ENCODE results near the gene NDRG4. TPM values are rescaled to one million over a fixed set of nuclear protein-coding genes. Genes with fewer than 3 reads are reported as not detected.

NDRG4 gene
- total and polyA plus RNA-seq, 8 donors: 1.9 to 48.7 (median 12.0) TPM

DNA sequence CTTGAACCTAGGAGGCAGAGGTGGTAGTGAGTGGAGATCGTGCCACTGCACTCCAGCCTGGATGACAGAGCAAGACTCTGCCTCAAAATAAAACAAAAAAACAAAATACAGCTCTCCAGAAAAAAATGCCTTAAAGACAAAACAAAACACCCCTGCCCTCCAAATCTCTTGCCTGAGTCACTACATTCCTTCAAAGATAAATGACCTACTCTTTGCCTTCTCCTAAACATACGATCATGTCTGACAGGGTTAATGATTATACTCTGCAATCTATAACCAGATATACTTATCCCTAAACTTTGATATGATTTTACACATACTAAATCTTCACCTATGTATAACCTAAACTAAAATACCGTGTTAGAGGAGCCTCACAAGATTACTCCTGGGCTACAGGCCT, 13.9 kb downstream of the NDRG4 start:
- Histone ChIP-seq H3K27ac (no peak overlapping the region), H3K9me3 (no peaks in the 10 kb centered on the region), H3K36me3 (peaks cover 12 to 23% (median 22%) of the 10 kb centered on the region in 4 donors), H3K4me3 (no peak overlapping the region), H3K4me1 (peaks cover 8 to 34% (median 29%) of the 10 kb centered on the region in 4 donors), H3K27me3 (peaks cover 0 to 3% (median 0%) of the 10 kb centered on the region in 3 donors)
- 49 to 75% (median 64%) methylated on average over 3 of the region's 3 CpGs for WGBS, 5 donors
- no peak for DNase-seq
- TF ChIP-seq, protein P1, sequence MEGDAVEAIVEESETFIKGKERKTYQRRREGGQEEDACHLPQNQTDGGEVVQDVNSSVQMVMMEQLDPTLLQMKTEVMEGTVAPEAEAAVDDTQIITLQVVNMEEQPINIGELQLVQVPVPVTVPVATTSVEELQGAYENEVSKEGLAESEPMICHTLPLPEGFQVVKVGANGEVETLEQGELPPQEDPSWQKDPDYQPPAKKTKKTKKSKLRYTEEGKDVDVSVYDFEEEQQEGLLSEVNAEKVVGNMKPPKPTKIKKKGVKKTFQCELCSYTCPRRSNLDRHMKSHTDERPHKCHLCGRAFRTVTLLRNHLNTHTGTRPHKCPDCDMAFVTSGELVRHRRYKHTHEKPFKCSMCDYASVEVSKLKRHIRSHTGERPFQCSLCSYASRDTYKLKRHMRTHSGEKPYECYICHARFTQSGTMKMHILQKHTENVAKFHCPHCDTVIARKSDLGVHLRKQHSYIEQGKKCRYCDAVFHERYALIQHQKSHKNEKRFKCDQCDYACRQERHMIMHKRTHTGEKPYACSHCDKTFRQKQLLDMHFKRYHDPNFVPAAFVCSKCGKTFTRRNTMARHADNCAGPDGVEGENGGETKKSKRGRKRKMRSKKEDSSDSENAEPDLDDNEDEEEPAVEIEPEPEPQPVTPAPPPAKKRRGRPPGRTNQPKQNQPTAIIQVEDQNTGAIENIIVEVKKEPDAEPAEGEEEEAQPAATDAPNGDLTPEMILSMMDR (IDR thresholded peaks at IDR 0.05): no peak
- TF ChIP-seq POLR2A (IDR thresholded peaks at IDR 0.05): no peak
- TF ChIP-seq EP300 (IDR thresholded peaks at IDR 0.05): no peak
- TF ChIP-seq POLR2AphosphoS5 (IDR thresholded peaks at IDR 0.05): no peak
- intact Hi-C loops (cut with DNase I; ENCODE audit: low total_unique reads): loop anchor here (10.0 kb wide), 1 partner anchor 151 kb away; no protein-coding TSS in a partner anchor

DNA sequence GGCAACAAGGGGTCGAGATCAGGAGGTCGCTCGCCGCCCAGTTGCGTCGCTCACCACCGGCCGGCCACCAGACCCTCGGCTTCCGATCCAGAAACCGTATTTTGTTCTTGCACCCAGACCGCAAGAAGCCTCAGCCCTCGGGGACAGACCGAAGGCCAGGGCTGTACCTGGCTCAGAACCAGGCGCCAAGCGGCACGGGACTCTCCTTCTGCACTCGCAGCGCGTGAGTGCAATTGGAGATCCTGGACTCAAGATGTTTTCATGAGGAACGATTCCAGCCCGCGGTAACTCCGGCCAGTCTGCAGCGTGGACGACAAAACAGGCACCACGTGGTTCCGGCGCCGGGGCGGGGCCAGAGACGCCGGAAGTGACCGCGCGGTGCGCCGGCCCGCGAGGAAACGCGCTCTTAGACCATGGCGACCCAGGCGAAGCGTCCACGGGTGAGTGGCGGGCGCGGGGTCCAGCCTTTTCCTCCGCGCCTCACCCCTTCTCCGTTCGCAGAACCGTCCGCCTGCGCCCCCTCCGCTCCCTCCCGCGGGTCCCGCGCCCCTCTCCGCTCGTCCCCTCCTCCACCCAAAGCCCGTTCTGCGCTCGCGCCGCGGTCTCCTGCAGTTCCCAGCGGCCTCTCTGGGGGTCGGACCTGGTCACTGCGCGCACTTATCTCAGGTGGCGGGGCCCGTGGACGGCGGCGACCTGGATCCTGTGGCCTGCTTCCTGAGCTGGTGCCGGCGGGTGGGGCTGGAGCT, 15.4 kb downstream of the NDRG4 start, which contains the start of gene SETD6:
SETD6 (plus strand) TSS at position 393 of the 746 bp plus-strand sequence; CDS start at position 414, 21 bp downstream.
- no peaks in the 10 kb centered on the region for H3K27me3 ChIP-seq
- TF ChIP-seq, protein P1 (IDR thresholded peaks at IDR 0.05): peak in 2 of 7 experiments; percentile 20 to 36
- TF ChIP-seq POLR2AphosphoS5 (IDR thresholded peaks at IDR 0.05) (peak; percentile 34 to 76 (median 67)), EP300 (IDR thresholded peaks at IDR 0.05) (no peak), POLR2A (IDR thresholded peaks at IDR 0.05) (no peak)
- DNase-seq: peak; percentile 89 to 96
- peak within 1 kb of the TSS; percentile 90 to 97 (median 93) for H3K4me3 ChIP-seq
- peak within 1 kb of the TSS; percentile 85 to 89 (median 88) for H3K27ac ChIP-seq
- intact Hi-C loops (cut with DNase I; ENCODE audit: low total_unique reads): loop anchor here (10.0 kb wide), 1 partner anchor 150 kb away; no protein-coding TSS in a partner anchor
- H3K9me3 ChIP-seq: no peaks in the 10 kb centered on the region
- H3K36me3 ChIP-seq: peaks cover 25 to 37% (median 36%) of the 10 kb centered on the region in 4 donors
- peaks cover 8 to 34% (median 29%) of the 10 kb centered on the region in 4 donors for H3K4me1 ChIP-seq
- 0 to 1% (median 1%) methylated on average over 62 to 80 of the region's 80 CpGs; no CpG with 5 or more reads in 1 of the 5 donors for WGBS, 5 donors

DNA sequence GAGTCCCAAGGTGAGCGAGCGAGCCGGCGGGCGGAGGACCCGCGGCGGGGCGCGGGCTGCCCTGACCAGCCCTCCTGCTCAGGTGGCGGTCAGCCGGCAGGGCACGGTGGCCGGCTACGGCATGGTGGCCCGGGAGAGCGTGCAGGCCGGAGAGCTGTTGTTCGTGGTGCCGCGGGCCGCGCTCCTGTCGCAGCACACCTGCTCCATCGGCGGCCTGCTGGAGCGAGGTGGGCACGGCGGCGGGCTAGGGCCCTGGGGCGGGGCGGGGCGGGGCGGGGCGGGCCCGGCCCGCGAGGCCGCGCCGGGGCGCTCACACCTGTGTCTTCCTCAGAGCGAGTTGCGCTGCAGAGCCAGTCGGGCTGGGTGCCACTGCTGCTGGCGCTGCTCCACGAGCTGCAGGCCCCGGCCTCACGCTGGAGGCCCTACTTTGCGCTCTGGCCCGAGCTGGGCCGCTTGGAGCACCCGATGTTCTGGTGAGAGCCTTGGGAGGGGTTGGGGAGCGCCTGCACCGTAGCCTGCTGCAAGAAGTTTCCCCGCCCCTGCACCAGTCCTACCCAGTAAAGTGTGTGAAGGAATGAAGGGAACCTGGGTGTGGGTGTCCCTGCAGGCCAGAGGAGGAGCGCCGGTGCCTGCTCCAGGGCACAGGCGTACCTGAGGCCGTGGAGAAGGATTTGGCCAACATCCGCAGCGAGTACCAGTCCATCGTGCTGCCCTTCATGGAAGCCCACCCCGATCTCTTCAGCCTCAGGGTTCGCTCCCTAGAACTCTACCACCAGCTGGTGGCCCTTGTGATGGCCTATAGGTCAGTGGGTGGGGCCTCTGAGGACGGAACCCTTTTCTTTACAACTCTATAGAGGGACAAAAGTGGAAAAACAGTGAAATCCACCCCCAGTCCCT, 16.2 kb downstream of the NDRG4 start:
- DNase-seq: peak; percentile 69 to 70
- peaks cover 33 to 45% (median 44%) of the 10 kb centered on the region in 4 donors for H3K36me3 ChIP-seq
- H3K27me3 ChIP-seq: no peaks in the 10 kb centered on the region
- peaks cover 8 to 34% (median 29%) of the 10 kb centered on the region in 4 donors for H3K4me1 ChIP-seq
- TF ChIP-seq POLR2A (IDR thresholded peaks at IDR 0.05): no peak
- TF ChIP-seq, protein P1 (IDR thresholded peaks at IDR 0.05): peak in 1 of 7 experiments; percentile 36
- no peak for TF ChIP-seq EP300 (IDR thresholded peaks at IDR 0.05)
- no peaks in the 10 kb centered on the region for H3K9me3 ChIP-seq
- H3K27ac ChIP-seq: peak overlapping the region; percentile 85 to 89 (median 88)
- WGBS, 5 donors: 9 to 37% (median 16%) methylated on average over 16 to 66 of the region's 66 CpGs
- H3K4me3 ChIP-seq: peak overlapping the region; percentile 90 to 97 (median 93)
- intact Hi-C loops (cut with DNase I; ENCODE audit: low total_unique reads): loop anchor here (10.0 kb wide), 1 partner anchor 149 kb away; no protein-coding TSS in a partner anchor

DNA sequence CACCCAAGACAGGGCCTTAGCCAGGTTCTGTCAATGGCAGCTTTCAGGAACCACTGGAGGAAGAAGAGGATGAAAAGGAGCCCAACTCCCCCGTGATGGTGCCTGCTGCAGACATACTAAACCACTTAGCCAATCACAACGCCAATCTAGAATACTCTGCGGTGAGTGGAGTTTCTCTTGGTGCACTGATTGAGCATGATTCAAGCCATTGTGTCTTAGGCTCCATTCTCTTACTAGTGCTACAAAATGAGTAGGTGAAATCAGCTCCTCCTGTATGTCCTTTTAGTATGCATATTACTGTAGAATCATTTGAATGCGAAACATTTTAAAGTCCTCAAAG, 16.8 kb downstream of the NDRG4 start:
- WGBS, 5 donors: 76 to 86% (median 84%) methylated on average over 4 of the region's 4 CpGs
- intact Hi-C loops (cut with DNase I; ENCODE audit: low total_unique reads): loop anchor here (10.0 kb wide), 1 partner anchor 148 kb away; no protein-coding TSS in a partner anchor
- Histone ChIP-seq H3K4me3 (peak overlapping the region in 2 of 4 donors; percentile 90 to 96), H3K9me3 (no peaks in the 10 kb centered on the region), H3K4me1 (peaks cover 8 to 30% (median 29%) of the 10 kb centered on the region in 4 donors), H3K36me3 (peaks cover 39 to 52% (median 51%) of the 10 kb centered on the region in 4 donors), H3K27ac (peak overlapping the region in 3 of 5 donors; percentile 13 to 89 (median 88)), H3K27me3 (no peaks in the 10 kb centered on the region)
- DNase-seq: peak in 1 of 2 donors; percentile 7
- no peak for TF ChIP-seq POLR2A (IDR thresholded peaks at IDR 0.05)
- TF ChIP-seq EP300 (IDR thresholded peaks at IDR 0.05): no peak
- TF ChIP-seq, protein P1 (IDR thresholded peaks at IDR 0.05): no peak
- TF ChIP-seq POLR2AphosphoS5 (IDR thresholded peaks at IDR 0.05): no peak

All from stomach (tissue), 9 donors.